Stimulated activated CD8-positive, alpha-beta memory T cell treated with anti-CD3 and anti-CD28 coated beads, Interleukin-7, amount 100 ng/mL, for 4 hours (primary cell): ENCODE data around the gene PMM2.

ENCODE experiments used
- DNase-seq, 2 donors: peaks; one replicate each; pipeline ENCODE4 v3.0.0-alpha.2; 2020; ENCODE audit warnings: low read depth in 2 of 2

The PMM2 gene

GRCh38 chr16:8850279-8850885 lies 52.7 kb downstream of the PMM2 start:
- no peak for DNase-seq

- DNase-seq = no peak
Observed at GRCh38 chr16:8851761-8852403, 54.2 kb downstream of the PMM2 start.

- DNase-seq = no peak
Observed at GRCh38 chr16:8852534-8852933, 54.9 kb downstream of the PMM2 start.

GRCh38 chr16:8853150-8853549 lies 55.5 kb downstream of the PMM2 start:
- no peak for DNase-seq

GRCh38 chr16:8853611-8854010 lies 56.0 kb downstream of the PMM2 start:
- no peak for DNase-seq

GRCh38 chr16:8854298-8854948 lies 56.8 kb downstream of the PMM2 start:
- DNase-seq = no peak

GRCh38 chr16:8855051-8855786 lies 57.6 kb downstream of the PMM2 start:
- no peak for DNase-seq

GRCh38 chr16:8855972-8856371 lies 58.3 kb downstream of the PMM2 start:
- DNase-seq = no peak

- DNase-seq = no peak
Observed at GRCh38 chr16:8858994-8859912, 61.6 kb downstream of the PMM2 start.

GRCh38 chr16:8859913-8860881 lies 62.6 kb downstream of the PMM2 start:
- DNase-seq = no peak

GRCh38 chr16:8861563-8862308 lies 64.1 kb downstream of the PMM2 start:
- DNase-seq = no peak

- DNase-seq = no peak
Observed at GRCh38 chr16:8862309-8863130, 64.9 kb downstream of the PMM2 start.

GRCh38 chr16:8863594-8864424 lies 66.2 kb downstream of the PMM2 start:
- DNase-seq = no peak

GRCh38 chr16:8864480-8865110 lies 67.0 kb downstream of the PMM2 start:
- DNase-seq = no peak

- DNase-seq = no peak
Observed at GRCh38 chr16:8865145-8865882, 67.7 kb downstream of the PMM2 start.

GRCh38 chr16:8866118-8866883 lies 68.7 kb downstream of the PMM2 start:
- DNase-seq = no peak
